CD14-positive monocyte (primary cell): ENCODE results near the gene ARMH1. TPM values are rescaled to one million over a fixed set of nuclear protein-coding genes. Genes with fewer than 3 reads are reported as not detected.
A peak's percentile ranks its signal among the peaks of the same experiment; 100 is the strongest.

Experiments used
- DNase-seq, 3 donors: peaks; one replicate each; pipeline ENCODE4 v3.0.0-alpha.2; 2011 to 2022
- H2AFZ ChIP-seq: 2 replicates; pipeline ENCODE4 v1.6.0; 2012; ENCODE audit warnings: mild to moderate bottlenecking, low read depth, low read length, inconsistent platforms; ENCODE audit not compliant: insufficient read depth, poor library complexity, severe bottlenecking
- H3K27ac ChIP-seq, 2 donors: 1 replicate in 1 of 2; 2 replicates in 1 of 2; pipeline ENCODE4 v1.5.1; 2012 to 2013; ENCODE audit warnings: low read length in 2 of 2, control low read depth in 1 of 2, inconsistent platforms in 1 of 2, low read depth in 1 of 2, mild to moderate bottlenecking in 1 of 2
- H3K27me3 ChIP-seq, 2 donors: one replicate each; pipeline versions ENCODE4 v1.6.0 to v1.6.1; 2011 to 2013; ENCODE audit warnings: low read length in 2 of 2; ENCODE audit not compliant: control insufficient read depth in 2 of 2, insufficient read depth in 2 of 2
- H3K36me3 ChIP-seq, 2 donors: replicated peaks in 1 of 2; 1 replicate in 1 of 2; 2 replicates in 1 of 2; pipeline versions ENCODE4 v1.5.1 to v1.6.1; 2012 to 2013; ENCODE audit warnings: low read length in 2 of 2, control low read depth in 1 of 2, inconsistent platforms in 1 of 2, mild to moderate bottlenecking in 1 of 2; ENCODE audit not compliant: insufficient read depth in 2 of 2, control insufficient read depth in 1 of 2
- H3K4me1 ChIP-seq, 2 donors: 1 replicate in 1 of 2; 2 replicates in 1 of 2; pipeline versions ENCODE4 v1.5.1 to v1.6.1; 2012 to 2013; ENCODE audit warnings: low read length in 2 of 2, control low read depth in 1 of 2, inconsistent platforms in 1 of 2, mild to moderate bottlenecking in 1 of 2, moderate library complexity in 1 of 2; ENCODE audit not compliant: insufficient read depth in 2 of 2, control insufficient read depth in 1 of 2
- H3K4me2 ChIP-seq: replicated peaks from 2 replicates; pipeline ENCODE3; 2012; ENCODE audit warnings: low read length, moderate library complexity, mild to moderate bottlenecking; ENCODE audit not compliant: poor library complexity, severe bottlenecking; ENCODE audit errors: extremely low read depth
- H3K4me3 ChIP-seq, 3 experiments: fragments of 200-600 bp in 1 of 3; sonication (generic) in 1 of 3; replicated peaks in 1 of 3; 1 replicate in 2 of 3; 2 replicates in 1 of 3; pipeline ENCODE4 v1.5.1; 2011 to 2013; ENCODE audit warnings: low read length in 3 of 3, mild to moderate bottlenecking in 3 of 3, control low read depth in 2 of 3, low read depth in 2 of 3, inconsistent platforms in 1 of 3, moderate library complexity in 1 of 3
- H3K79me2 ChIP-seq: 2 replicates; pipeline ENCODE4 v1.6.0; 2012; ENCODE audit warnings: mild to moderate bottlenecking, control low read depth, inconsistent platforms, low read length, moderate library complexity; ENCODE audit not compliant: insufficient read depth
- H3K9ac ChIP-seq: 2 replicates; pipeline ENCODE4 v1.6.0; 2017; ENCODE audit warnings: low read length, mild to moderate bottlenecking; ENCODE audit not compliant: insufficient read depth, poor library complexity, severe bottlenecking
- H3K9me3 ChIP-seq, 2 donors: replicated peaks in 1 of 2; 1 replicate in 1 of 2; 2 replicates in 1 of 2; pipeline versions ENCODE4 v1.5.1 to v1.6.1; 2012 to 2013; ENCODE audit warnings: low read length in 2 of 2, control low read depth in 1 of 2; ENCODE audit not compliant: control insufficient read depth in 1 of 2, insufficient read depth in 1 of 2
- H4K20me1 ChIP-seq: 2 replicates; pipeline ENCODE4 v1.6.0; 2012; ENCODE audit warnings: mild to moderate bottlenecking, low read length, control low read depth, moderate library complexity; ENCODE audit not compliant: insufficient read depth
- H3K27ac Mint-ChIP-seq, 7 donors: one replicate each; pipeline ENCODE4 v1.8.0; 2020; ENCODE audit warnings: mild to moderate bottlenecking in 7 of 7, mixed read lengths in 7 of 7, moderate library complexity in 6 of 7, inconsistent platforms in 2 of 7
- H3K27me3 Mint-ChIP-seq, 3 donors: one replicate each; pipeline ENCODE4 v1.8.0; 2021 to 2022; ENCODE audit warnings: low read depth in 3 of 3, mild to moderate bottlenecking in 3 of 3, mixed read lengths in 3 of 3, moderate library complexity in 3 of 3, inconsistent platforms in 1 of 3
- H3K36me3 Mint-ChIP-seq, 2 donors: one replicate each; pipeline ENCODE4 v1.8.0; 2020; ENCODE audit warnings: mixed read lengths in 2 of 2, inconsistent platforms in 1 of 2, mild to moderate bottlenecking in 1 of 2
- H3K4me1 Mint-ChIP-seq: one replicate; pipeline ENCODE4 v1.8.0; 2020; ENCODE audit warnings: mild to moderate bottlenecking, mixed read lengths
- H3K4me3 Mint-ChIP-seq, 2 donors: one replicate each; pipeline ENCODE4 v1.8.0; 2020; ENCODE audit warnings: mild to moderate bottlenecking in 2 of 2, mixed read lengths in 2 of 2, moderate library complexity in 1 of 2
- H3K9me3 Mint-ChIP-seq, 7 donors: one replicate each; pipeline ENCODE4 v1.8.0; 2020 to 2022; ENCODE audit warnings: mixed read lengths in 7 of 7, mild to moderate bottlenecking in 6 of 7, moderate library complexity in 6 of 7, inconsistent platforms in 2 of 7
- WGBS: methylation state at CpG from one replicate; pipeline ENCODE4 v1.1.5; 2013; ENCODE audit warnings: missing lambda C conversion rate; ENCODE audit not compliant: insufficient coverage; 5-methylcytosine and 5-hydroxymethylcytosine counted together
- intact Hi-C, 2 donors: fragments of 100-400 bp; cut with micrococcal nuclease; formaldehyde crosslinking; loops; one replicate each; pipeline versions ENCODE4 v1.15.0 to v1.15.1; 2023
- polyA plus RNA-seq, 3 donors: library from polyadenylated mRNA; depleted of rRNA in 1 of 3; unstranded in 2 of 3; stranded (reverse) in 1 of 3; fragments of 300-500 nt in 2 of 3; fragments of >200 nt in 1 of 3; fragmentation: Illumina TruSeq in 2 of 3; gene quantifications; 1 replicate in 2 of 3; 2 replicates in 1 of 3; pipeline ENCODE4 v1.2.3, GENCODE V29; 2012 to 2021
- TF ChIP-seq, protein P1 (sequence below): fragments of 200-600 bp; IDR thresholded peaks from one replicate; pipeline ENCODE4 v1.8.0; 2022; ENCODE audit warnings: antibody characterized with exemption, mild to moderate bottlenecking

ARMH1 gene
- polyA plus RNA-seq, 3 donors: 14.7 to 209 (median 15.8) TPM

DNA sequence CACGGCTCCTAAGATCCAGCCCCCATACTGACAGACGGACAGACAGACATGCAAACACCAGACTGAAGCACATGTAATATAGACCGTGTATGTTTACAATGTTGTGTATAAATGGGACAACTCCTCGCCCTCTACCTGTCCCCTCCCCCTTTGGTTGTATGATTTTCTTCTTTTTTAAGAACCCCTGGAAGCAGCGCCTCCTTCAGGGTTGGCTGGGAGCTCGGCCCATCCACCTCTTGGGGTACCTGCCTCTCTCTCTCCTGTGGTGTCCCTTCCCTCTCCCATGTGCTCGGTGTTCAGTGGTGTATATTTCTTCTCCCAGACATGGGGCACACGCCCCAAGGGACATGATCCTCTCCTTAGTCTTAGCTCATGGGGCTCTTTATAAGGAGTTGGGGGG, 23.4 kb upstream of the ARMH1 start:
- intact Hi-C loops: loop anchor here (5.0 kb wide), 2 partner anchors 269 to 274 kb away; no protein-coding TSS in a partner anchor
- Mint-ChIP-seq H3K4me1 (peaks cover 2% of the 10 kb centered on the region), H3K36me3 (peaks cover 70 to 71% of the 10 kb centered on the region in 2 donors), H3K27me3 (peaks cover 0 to 2% (median 0%) of the 10 kb centered on the region in 3 donors), H3K27ac (peak overlapping the region in 1 of 7 donors; percentile 52), H3K9me3 (no peaks in the 10 kb centered on the region), H3K4me3 (no peak overlapping the region)
- peaks cover 57 to 73% of the 10 kb centered on the region in 2 donors for H3K36me3 ChIP-seq
- WGBS: no CpG with 5 or more reads among the region's 8 CpGs
- H3K79me2 ChIP-seq: no peaks in the 10 kb centered on the region
- H3K27me3 ChIP-seq: no peaks in the 10 kb centered on the region
- TF ChIP-seq, protein P1, sequence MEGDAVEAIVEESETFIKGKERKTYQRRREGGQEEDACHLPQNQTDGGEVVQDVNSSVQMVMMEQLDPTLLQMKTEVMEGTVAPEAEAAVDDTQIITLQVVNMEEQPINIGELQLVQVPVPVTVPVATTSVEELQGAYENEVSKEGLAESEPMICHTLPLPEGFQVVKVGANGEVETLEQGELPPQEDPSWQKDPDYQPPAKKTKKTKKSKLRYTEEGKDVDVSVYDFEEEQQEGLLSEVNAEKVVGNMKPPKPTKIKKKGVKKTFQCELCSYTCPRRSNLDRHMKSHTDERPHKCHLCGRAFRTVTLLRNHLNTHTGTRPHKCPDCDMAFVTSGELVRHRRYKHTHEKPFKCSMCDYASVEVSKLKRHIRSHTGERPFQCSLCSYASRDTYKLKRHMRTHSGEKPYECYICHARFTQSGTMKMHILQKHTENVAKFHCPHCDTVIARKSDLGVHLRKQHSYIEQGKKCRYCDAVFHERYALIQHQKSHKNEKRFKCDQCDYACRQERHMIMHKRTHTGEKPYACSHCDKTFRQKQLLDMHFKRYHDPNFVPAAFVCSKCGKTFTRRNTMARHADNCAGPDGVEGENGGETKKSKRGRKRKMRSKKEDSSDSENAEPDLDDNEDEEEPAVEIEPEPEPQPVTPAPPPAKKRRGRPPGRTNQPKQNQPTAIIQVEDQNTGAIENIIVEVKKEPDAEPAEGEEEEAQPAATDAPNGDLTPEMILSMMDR: no peak
- no peak for DNase-seq
- H2AFZ ChIP-seq: no peak overlapping the region
- no peak overlapping the region for H3K9ac ChIP-seq
- no peak overlapping the region for H3K27ac ChIP-seq
- H3K4me3 ChIP-seq: no peak overlapping the region
- H3K9me3 ChIP-seq: no peaks in the 10 kb centered on the region
- peaks cover 56% of the 10 kb centered on the region for H4K20me1 ChIP-seq
- H3K4me1 ChIP-seq: no peaks in the 10 kb centered on the region
- H3K4me2 ChIP-seq: no peak overlapping the region

DNA sequence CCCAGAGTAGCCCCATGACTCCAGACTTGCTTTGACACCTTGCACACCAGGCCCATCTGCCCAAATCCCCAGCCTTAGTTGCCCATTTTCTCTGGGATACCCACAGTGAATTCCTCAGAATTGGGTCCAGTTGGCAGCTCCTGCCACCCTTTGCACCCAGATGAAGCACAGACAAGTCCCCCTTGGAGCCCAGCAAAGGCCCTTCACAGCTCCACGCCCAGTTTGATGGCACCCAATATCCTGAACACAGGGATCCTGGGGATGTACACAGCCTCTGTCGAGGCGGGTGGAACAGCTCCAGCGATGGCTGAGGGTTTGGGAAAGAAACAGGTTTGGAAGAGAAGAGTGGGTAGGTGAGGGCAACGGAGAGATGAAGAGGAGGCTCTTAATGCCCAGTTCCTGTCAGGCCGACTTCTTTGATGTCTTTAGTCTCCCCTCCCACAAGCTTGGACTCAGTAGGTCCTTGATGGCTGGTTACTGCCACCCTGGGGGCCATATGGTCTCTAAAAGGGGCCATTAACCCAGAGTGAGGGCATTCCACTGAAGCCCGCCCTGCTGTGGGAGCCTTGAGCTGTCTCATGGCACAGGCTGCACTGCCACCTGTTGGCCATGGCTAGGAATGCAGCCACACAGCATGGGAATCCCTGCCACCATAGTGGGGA, 21.9 kb upstream of the ARMH1 start:
- H3K9me3 ChIP-seq: no peaks in the 10 kb centered on the region
- Mint-ChIP-seq H3K27ac (peak overlapping the region in 6 of 7 donors; percentile 33 to 82 (median 68)), H3K27me3 (peaks cover 0 to 2% (median 0%) of the 10 kb centered on the region in 3 donors), H3K36me3 (peaks cover 56% of the 10 kb centered on the region in 2 donors), H3K9me3 (no peaks in the 10 kb centered on the region), H3K4me1 (peaks cover 2% of the 10 kb centered on the region), H3K4me3 (no peak overlapping the region)
- 66% methylated on average over 5 of the region's 7 CpGs for WGBS
- no peak overlapping the region for H3K4me3 ChIP-seq
- H3K4me1 ChIP-seq: no peaks in the 10 kb centered on the region
- H3K27me3 ChIP-seq: no peaks in the 10 kb centered on the region
- intact Hi-C loops: loop anchor here (5.0 kb wide), 2 partner anchors 270 to 275 kb away; no protein-coding TSS in a partner anchor
- H3K79me2 ChIP-seq: no peaks in the 10 kb centered on the region
- peaks cover 42% of the 10 kb centered on the region for H4K20me1 ChIP-seq
- no peak overlapping the region for H3K4me2 ChIP-seq
- H2AFZ ChIP-seq: no peak overlapping the region
- peaks cover 42 to 58% of the 10 kb centered on the region in 2 donors for H3K36me3 ChIP-seq
- no peak overlapping the region for H3K9ac ChIP-seq
- peak; percentile 52 to 64 (median 60) for DNase-seq
- H3K27ac ChIP-seq: peak overlapping the region; percentile 5 to 59
- TF ChIP-seq, protein P1: peak; percentile 95
